GM19193 (cell line): ENCODE measurements around the gene SLC9A5.

Experiments
- POLR2A ChIP-seq: IDR thresholded peaks from 4 replicates; pipeline ENCODE4 v1.6.1; 2011; ENCODE audit not compliant: insufficient read depth, insufficient read length; ENCODE audit errors: extremely low read depth

SLC9A5 gene

DNA sequence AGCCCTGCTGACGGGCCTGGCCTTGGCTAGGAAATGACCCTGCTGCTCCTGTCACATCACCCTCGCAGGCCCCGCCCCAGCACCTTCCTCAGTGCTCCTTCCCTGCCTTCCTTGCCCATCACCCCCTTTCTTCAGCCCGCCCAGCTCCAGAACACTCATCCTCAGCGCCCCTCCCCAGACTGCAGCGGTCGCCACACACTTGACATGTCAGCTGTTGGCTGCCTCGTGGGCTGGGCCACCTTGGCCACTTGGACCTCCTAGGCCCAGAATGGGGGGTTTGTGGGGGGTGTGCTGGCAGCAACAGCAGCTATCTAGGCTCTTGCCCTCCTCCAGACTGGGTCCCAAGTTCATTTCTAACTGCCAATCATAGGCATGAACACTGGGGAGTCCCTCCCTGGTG is 39.2 kb upstream of the SLC9A5 start:
- TF ChIP-seq POLR2A, result no peak

DNA sequence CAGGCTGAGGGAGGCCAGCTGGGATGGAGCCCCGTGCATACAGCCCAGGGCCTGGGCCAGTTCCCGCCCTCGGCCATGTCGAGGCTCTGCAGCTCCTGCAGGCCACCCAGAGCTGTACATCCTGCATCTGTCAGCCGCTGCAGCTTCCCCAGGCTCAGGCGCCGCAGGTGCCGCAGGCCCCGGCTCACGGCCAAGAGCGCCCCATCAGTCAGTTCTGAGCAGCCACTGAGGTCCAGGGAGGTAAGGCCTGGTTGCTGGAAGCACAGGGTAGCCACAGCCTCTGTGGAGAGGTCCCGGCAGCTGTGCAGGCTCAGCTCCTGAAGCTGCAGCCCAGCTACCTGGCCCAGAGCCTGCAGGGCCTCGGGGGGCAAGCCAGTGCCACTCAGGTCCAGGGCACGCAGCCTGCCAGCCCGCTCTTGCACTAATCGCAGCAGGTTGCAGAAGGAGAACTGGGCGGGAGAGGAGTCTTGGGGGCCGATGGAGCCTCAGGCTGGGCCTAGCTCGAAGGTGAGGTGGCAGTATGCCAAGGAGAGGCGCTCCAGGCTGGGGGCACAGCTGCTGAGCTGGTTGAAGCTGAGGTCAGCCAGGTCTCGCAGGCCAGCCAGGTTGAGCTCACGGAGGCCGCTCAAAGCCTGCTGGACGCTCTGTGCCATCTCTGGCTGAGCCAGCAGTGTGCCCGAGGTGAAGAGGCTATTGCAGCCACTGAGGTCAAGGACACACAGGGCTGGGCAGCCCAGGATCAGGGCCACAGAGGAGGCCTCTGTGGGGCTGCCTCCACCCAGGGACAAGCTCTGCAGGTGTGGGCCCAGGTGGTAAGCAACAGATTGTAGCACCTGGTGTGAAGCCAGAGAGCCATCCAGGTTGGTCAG is 38.5 kb upstream of the SLC9A5 start:
- TF ChIP-seq POLR2A, result no peak

DNA sequence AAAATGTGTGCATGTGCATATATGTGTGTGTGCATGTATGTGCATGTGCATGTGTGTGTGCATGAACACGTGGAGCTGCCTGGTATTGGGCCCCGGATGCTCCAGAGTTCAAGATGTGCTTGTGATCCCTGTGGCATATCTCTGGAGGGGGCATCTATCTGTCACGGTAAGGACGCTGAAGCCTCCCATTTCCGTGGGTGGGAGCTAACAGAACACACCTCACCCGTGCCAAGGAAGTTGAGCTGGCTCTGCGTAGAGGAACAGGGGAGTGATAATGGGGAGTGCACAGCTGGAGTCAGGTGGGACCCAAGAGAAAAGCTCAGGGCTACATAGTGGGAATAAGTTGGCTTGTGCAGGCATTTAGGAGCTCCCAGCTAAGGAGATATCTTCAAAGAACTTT is 37.1 kb upstream of the SLC9A5 start:
- TF ChIP-seq POLR2A, result no peak

DNA sequence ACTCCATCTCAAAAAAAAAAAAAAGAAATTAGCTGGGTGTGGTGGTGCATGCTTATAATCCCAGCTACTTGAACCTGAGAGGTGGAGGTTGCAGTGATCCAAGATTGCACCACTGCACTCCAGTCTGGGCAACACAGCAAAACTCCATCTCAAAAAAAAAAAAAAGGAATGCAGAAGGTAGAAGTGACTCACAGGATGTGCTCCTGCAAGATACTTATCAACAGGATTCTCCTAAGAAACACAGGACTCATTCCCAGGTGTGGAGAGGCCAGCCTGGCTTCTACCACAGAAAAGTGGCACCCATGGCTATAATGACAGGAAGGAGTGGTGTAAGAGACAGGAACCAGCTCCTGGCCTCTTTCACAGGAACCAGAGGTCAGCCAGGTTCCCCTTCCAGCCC is 36.0 kb upstream of the SLC9A5 start:
- no peak for TF ChIP-seq POLR2A

DNA sequence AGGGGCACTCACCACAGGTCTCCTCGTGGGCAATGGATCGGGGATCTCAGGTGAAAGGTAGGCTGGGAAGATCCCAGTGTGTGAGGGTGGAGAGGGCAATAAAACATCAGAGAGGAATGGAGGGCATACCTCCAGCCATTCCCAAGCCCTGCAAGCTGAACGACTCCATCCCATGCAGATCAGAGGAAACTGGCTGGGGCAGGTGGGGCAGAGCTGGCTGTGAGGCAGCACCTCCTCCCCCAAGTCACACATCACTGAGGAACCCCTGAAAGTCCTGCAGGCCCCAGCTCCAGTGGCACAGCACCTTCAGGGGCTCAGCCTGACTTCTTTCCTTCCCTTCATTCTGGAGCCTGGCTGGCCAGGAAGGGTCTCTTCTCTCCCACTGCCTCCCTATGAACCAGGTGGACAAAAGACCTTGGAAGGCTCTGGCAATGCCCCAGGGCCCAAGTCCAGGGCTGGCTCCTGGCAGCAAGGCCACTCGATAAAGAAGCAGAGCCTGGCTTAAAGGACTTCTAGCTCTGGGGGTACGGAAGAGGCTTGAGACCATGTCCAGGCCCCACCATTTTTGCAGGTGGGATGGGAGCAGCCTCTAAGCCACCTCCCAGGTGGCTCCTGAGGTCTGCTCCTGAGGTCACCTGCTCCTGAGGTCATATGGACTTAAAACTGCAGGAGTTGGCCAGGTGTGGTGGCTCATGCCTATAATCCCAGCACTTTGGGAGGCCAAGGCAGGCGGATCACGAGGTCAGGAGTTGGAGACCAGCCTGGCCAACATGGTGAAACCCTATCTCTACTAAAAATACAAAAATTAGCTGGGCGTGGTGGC is 35.4 kb upstream of the SLC9A5 start:
- no peak for TF ChIP-seq POLR2A

DNA sequence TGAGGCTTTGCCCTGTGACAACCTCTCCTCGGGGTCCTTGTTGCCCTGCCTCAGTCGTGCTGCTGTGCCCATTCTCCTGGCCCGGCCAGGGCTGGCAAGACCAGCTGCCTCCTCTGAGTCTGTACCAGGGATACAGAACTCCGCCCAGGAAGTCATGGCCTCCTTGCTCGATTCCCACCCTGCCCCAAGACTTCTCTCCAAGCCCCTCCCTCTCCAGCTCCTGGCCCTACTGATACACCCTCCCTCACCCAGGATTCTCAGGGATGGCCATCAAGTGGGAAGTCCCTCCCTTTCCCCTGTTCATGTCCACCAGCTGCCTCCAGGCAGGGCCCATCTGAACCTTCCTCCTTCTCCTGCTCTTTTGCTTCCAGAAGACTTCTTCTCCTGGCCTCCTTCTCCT is 33.1 kb upstream of the SLC9A5 start:
- no peak for TF ChIP-seq POLR2A

DNA sequence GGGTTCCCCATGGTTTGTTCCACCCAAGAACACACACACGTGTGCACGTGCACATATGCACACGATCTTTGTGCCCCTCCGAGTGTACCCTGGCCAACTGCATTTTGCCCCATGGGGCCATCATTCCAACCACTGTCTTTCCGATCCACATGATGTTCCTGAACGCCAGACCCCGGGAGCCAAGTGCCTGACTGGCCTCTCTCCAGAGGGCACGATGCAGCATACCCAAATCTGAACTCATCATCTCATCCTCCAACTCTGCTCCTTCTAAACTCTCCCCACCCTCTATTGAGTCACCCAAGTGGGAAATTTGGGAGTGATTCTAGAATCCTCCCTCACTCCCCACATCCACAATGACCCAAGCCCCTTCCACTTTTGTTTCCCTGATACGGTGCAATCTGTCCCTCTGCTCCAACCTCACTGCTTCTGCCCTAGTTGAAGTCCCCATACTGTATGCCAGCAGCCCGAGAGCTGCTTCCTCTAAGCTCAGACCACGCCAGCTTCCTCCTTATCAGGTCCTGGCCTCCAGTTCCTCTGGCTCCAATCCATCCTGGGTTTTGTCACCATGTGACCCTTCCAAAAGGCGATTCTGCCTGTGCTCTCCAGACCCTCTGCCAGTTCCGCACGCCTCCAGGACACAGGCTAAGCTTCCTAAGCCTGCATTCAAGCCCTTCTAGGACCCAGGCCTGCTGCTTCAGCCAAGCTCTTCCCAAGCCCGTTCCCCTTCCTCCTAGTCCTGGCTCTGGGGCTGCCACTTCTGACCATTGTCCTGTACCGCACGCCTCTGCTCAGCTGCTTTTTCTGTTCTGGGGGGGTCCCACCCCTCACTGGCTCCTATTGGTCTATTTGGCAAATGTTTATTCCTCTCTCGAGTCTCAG is 31.9 kb upstream of the SLC9A5 start:
- TF ChIP-seq POLR2A, result no peak

DNA sequence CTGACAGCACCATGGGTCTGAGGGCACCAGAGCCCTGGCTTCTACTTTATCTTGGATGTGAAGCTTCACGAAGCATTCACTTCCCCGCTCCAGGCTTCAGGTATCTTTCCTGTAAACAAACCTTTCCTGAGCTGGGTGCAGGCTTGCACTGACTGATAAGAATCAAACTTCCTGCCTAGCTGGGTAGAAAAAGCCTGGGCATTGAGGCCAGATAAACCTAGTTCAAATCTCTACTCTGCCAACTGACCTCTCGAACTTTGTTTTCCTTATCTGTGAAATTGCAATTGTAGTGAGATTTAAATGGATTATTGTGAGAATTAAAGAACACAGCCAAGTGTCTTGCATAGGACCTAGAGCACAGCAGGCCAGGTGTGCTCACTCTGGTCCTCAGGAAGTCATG is 24.8 kb upstream of the SLC9A5 start:
- no peak for TF ChIP-seq POLR2A

DNA sequence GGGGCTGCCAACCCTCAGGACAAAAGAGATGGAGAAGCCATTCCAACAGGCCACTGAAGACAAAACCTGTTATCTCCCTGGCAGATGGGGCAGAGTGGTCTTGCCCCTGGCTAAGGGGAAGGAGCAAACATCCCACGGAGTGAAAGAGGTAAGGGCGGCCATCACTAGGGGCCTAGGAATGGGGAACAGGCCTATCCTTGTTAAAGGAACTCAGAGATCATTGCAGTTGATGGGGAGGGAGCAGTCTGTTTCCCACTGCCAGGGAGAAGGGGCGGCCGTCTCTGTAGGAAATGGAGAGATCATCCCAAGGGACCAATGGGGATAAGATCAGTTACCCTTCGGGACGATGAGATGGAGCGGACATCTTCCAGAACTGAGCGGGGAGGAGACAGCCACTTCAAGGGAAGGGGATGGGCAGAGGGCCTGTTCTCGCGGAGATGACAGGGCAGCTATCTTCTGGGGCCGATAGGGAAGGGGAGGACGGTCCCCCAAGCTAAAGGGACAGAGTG is 22.4 kb upstream of the SLC9A5 start:
- TF ChIP-seq POLR2A, result no peak

DNA sequence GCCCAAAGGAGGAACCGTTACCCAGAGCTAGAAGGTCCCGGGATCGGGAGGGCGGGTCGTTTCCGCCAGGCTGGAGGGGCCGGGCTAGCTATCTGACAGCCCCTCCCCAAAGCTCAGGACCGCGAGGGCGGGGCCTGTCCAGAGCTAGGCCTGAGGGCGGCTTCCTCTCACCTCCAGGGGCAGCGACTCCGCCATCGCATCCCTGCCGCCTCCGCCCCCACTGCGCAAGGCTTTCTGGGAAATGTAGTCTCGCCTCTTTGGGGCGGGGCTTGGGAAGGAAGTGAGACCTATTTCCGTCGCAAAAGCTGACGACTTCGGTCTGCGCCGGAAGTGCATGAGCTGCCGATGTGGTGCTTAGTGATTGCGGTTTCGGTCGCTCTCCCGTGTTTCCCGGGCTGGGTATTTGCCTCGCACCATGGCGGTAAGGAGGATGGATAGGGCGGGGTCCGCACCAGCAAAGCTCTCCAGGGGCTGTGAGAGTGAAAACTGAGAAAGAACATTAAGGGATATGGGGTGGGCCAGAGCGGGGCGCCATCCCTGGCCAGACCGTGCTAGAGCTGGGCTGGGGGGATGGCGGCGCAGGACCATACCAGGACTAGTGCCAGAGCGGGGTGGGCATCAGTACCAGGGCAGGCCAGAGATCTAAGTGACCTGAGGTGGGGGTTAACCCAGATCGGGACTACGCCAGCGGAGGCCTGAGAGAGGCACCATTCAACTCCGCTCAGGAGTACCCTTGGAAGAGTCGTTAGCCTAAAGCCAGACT is 21.8 kb upstream of the SLC9A5 start, which contains the start of gene TMEM208:
TSS of gene TMEM208 (plus strand) at position 327 of the 763 bp plus-strand sequence. CDS start at position 416, 89 bp downstream.
- TF ChIP-seq POLR2A, result peak; percentile 79

DNA sequence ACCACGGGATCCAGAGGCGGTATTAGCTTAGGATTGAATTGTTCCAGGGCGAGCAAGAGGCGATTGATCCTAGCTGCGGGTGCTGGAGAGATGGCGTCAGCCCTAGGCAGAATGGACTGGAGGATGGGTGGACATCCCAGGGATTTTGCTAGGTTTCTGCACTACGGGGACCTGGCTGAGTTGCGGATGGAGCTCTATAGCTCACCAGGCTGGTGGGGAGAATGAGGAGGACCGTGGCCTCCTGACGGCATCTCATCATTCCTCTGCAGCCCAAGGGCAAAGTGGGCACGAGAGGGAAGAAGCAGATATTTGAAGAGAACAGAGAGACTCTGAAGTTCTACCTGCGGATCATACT is 21.2 kb upstream of the SLC9A5 start:
- TF ChIP-seq POLR2A, result no peak

DNA sequence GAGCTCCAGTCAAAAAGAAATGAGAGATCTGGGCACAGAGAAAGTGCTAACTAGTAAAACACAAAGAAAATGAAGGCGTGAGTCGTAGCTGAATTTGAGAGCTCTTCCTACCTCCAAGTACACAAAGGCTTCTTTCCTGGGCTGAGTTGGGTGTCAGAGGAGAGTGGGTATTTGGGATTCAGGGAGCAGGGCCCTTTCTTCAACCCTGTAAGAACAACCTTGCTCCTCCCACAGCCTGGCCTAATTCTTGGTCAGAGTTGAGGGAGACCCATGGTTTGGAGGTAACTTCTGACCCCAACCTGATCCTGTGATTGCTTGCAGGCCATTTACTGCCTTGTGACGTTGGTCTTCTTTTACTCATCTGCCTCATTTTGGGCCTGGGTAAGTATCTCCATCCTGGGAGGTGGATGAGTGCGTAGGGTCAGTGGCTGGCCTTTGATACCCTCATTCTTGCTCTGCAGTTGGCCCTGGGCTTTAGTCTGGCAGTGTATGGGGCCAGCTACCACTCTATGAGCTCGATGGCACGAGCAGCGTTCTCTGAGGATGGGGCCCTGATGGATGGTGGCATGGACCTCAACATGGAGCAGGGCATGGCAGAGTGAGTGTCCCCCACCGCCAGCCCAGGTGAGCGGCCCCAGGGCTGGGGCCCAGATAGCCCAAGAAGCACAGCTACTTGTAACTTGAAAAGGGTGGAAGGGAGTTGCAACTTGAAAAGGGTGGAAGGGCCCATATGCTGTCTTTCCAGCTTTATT is 20.6 kb upstream of the SLC9A5 start:
- no peak for TF ChIP-seq POLR2A

DNA sequence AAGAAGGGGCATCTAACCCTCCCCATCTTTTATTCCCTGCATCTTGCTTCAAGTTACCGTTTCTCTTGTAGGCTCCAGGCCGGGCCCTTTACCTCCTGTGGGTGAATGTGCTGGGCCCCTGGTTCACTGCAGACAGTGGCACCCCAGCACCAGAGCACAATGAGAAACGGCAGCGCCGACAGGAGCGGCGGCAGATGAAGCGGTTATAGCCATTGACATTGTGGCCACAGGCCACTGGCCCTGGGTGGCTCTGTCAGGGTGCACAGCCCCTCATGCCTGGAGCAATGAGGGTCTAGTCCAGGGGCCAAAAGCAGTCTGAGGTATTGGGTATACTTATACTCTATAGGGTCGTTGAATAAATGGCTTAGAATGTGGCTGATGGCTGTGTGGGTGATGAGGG is 19.9 kb upstream of the SLC9A5 start:
- no peak for TF ChIP-seq POLR2A
